GM23338 (cell line): ENCODE measurements around the gene MGME1. TPM values are rescaled to one million over a fixed set of nuclear protein-coding genes. Genes with fewer than 3 reads are reported as not detected.

ENCODE experiments used
- ATAC-seq: fragments of 200-7000 bp; cut with Tn5 transposase; 3 replicates; pipeline ENCODE4 v1.9.1; 2020
- DNase-seq: peaks from one replicate; pipeline ENCODE4 v3.0.0-alpha.2; 2015; ENCODE audit warnings: low spot score
- H2AFZ ChIP-seq: fragments of 200-600 bp; sonication (generic); 2 replicates; pipeline ENCODE4 v1.8.0; 2016; ENCODE audit warnings: antibody characterized with exemption, mild to moderate bottlenecking, moderate library complexity
- H3F3A ChIP-seq: fragments of 200-600 bp; sonication (generic); replicated peaks from 2 replicates; pipeline ENCODE4 v1.8.0; 2017; ENCODE audit warnings: antibody characterized with exemption, mixed run types, low read depth
- H3K27ac ChIP-seq: fragments of 200-600 bp; sonication (generic); 2 replicates; pipeline ENCODE4 v1.6.1; 2016; ENCODE audit warnings: low read depth
- H3K27me3 ChIP-seq: fragments of 200-600 bp; sonication (generic); 2 replicates; pipeline ENCODE4 v1.8.0; 2016; ENCODE audit warnings: mild to moderate bottlenecking, mixed run types, moderate library complexity; ENCODE audit not compliant: insufficient read depth
- H3K36me3 ChIP-seq: fragments of 200-600 bp; sonication (generic); 2 replicates; pipeline ENCODE4 v1.8.0; 2016; ENCODE audit warnings: mild to moderate bottlenecking; ENCODE audit not compliant: insufficient read depth
- H3K4me1 ChIP-seq: fragments of 200-600 bp; sonication (generic); 2 replicates; pipeline ENCODE4 v1.8.0; 2016; ENCODE audit warnings: mild to moderate bottlenecking, moderate library complexity; ENCODE audit not compliant: insufficient read depth
- H3K4me2 ChIP-seq: fragments of 200-600 bp; sonication (generic); 2 replicates; pipeline ENCODE4 v1.7.1; 2017; ENCODE audit warnings: mixed run types
- H3K4me3 ChIP-seq: fragments of 200-600 bp; sonication (generic); 2 replicates; pipeline ENCODE4 v1.6.1; 2016; ENCODE audit warnings: mixed run types
- H3K79me2 ChIP-seq: fragments of 200-600 bp; sonication (generic); replicated peaks from 2 replicates; pipeline ENCODE4 v1.8.0; 2017; ENCODE audit warnings: mild to moderate bottlenecking; ENCODE audit not compliant: insufficient read depth
- H3K9me2 ChIP-seq: fragments of 200-600 bp; sonication (generic); 2 replicates; pipeline ENCODE4 v1.8.0; 2017; ENCODE audit not compliant: insufficient read depth
- H4K20me1 ChIP-seq: fragments of 200-600 bp; sonication (generic); replicated peaks from 2 replicates; pipeline ENCODE4 v1.8.0; 2017; ENCODE audit warnings: mild to moderate bottlenecking; ENCODE audit not compliant: insufficient read depth
- H3K27ac Mint-ChIP-seq: 2 replicates; pipeline ENCODE4 v1.8.0; 2020; ENCODE audit warnings: inconsistent platforms, mild to moderate bottlenecking, moderate library complexity, mixed read lengths
- H3K27me3 Mint-ChIP-seq: 3 replicates; pipeline ENCODE4 v1.8.0; 2022; ENCODE audit warnings: low read depth, mild to moderate bottlenecking, moderate library complexity, mixed read lengths, inconsistent platforms; ENCODE audit not compliant: insufficient read depth, poor library complexity
- H3K36me3 Mint-ChIP-seq: 3 replicates; pipeline ENCODE4 v1.8.0; 2021; ENCODE audit warnings: low read depth, mild to moderate bottlenecking, inconsistent platforms, moderate library complexity, mixed read lengths
- H3K4me1 Mint-ChIP-seq: 3 replicates; pipeline ENCODE4 v1.8.0; 2020; ENCODE audit warnings: mild to moderate bottlenecking, inconsistent platforms, mixed read lengths
- H3K4me3 Mint-ChIP-seq: 3 replicates; pipeline ENCODE4 v1.8.0; 2021; ENCODE audit warnings: moderate library complexity, mild to moderate bottlenecking, inconsistent platforms, mixed read lengths
- H3K9me3 Mint-ChIP-seq: 3 replicates; pipeline ENCODE4 v1.8.0; 2020; ENCODE audit warnings: moderate library complexity, mild to moderate bottlenecking, inconsistent platforms, mixed read lengths
- CREB1 ChIP-seq: fragments of 250-450 bp; sonication (Bioruptor Pico); IDR thresholded peaks from 2 replicates; pipeline ENCODE4 v1.5.0; 2020; ENCODE audit warnings: low read depth, mild to moderate bottlenecking, moderate library complexity
- CTCF ChIP-seq, 2 experiments: fragments of 200-600 bp in 1 of 2; sonication (generic) in 1 of 2; conservative IDR thresholded peaks; 2 replicates each; pipeline versions ENCODE4 v1.5.1 to v1.6.1; 2016 to 2017; ENCODE audit warnings: antibody characterized with exemption in 2 of 2, low read depth in 2 of 2, mild to moderate bottlenecking in 2 of 2, moderate library complexity in 1 of 2
- ETS1 ChIP-seq: IDR thresholded peaks from 2 replicates; pipeline ENCODE4 v1.6.1; 2016; ENCODE audit warnings: antibody characterized with exemption
- NANOG ChIP-seq: IDR thresholded peaks from 2 replicates; pipeline ENCODE4 v1.6.1; 2016; ENCODE audit warnings: antibody characterized with exemption, borderline replicate concordance
- POLR2AphosphoS5 ChIP-seq: IDR thresholded peaks from 2 replicates; pipeline ENCODE4 v1.6.1; 2016; ENCODE audit warnings: antibody characterized with exemption, low read depth
- STAT1 ChIP-seq: IDR thresholded peaks from one replicate; pipeline ENCODE4 v1.6.1; 2016; ENCODE audit warnings: antibody characterized with exemption; ENCODE audit not compliant: unreplicated experiment
- ZNF462 ChIP-seq: fragments of 250-450 bp; sonication (Bioruptor Pico); IDR thresholded peaks from 2 replicates; pipeline ENCODE4 v1.5.0; 2020; ENCODE audit warnings: mild to moderate bottlenecking, moderate library complexity
- polyA plus RNA-seq: library from polyadenylated mRNA; unstranded; fragments of >200 nt; fragmentation: Nextera tagmentation; extraction: Ambion mirVana; gene quantifications from 2 replicates; pipeline ENCODE4 v1.2.1, GENCODE V29; 2016
- total RNA-seq: library from RNA; depleted of rRNA; stranded (reverse); fragments of >200 nt; shearing (Covaris generic); gene quantifications from 2 replicates; pipeline ENCODE4 v1.2.3, GENCODE V29; 2014

The MGME1 gene
- total and polyA plus RNA-seq, 2 experiments from 2014 or later = 43.1 to 56.9 TPM

GRCh38 chr20:17985388-17986018 is 16.7 kb downstream of the MGME1 start (continued):
- TF ChIP-seq ZNF462 (CRISPR knock-in tag) (no peak), CREB1 (no peak), NANOG (no peak), POLR2AphosphoS5 (no peak), ETS1 (no peak), STAT1 (no peak)

- Histone ChIP-seq H3K4me2 (no peak overlapping the region), H3F3A (0 out of 2 replicates have a peak, but pooled peaks cover 6% of the 10 kb centered on the region), H3K79me2 (peaks cover 58% of the 10 kb centered on the region), H3K4me1 (peaks cover 20% of the 10 kb centered on the region), H2AFZ (no peak overlapping the region), H3K36me3 (peaks cover 26% of the 10 kb centered on the region; the same call in 1 of the 2 replicates), H3K9me2 (no peaks in the 10 kb centered on the region), H3K27ac (peak overlapping the region; percentile 36; the same call in 1 of the 2 replicates), H4K20me1 (peaks cover 18% of the 10 kb centered on the region), H3K27me3 (no peaks in the 10 kb centered on the region), H3K4me3 (no peak overlapping the region)
- Mint-ChIP-seq H3K4me1 (peaks cover 12% of the 10 kb centered on the region), H3K9me3 (no peaks in the 10 kb centered on the region), H3K27ac (no peak overlapping the region), H3K36me3 (peaks cover 38% of the 10 kb centered on the region), H3K27me3 (no peaks in the 10 kb centered on the region), H3K4me3 (no peak overlapping the region)
- DNase-seq (no peak), ATAC-seq (no peak)
- TF ChIP-seq CTCF (conservative IDR thresholded peaks at IDR 0.05; ENCODE audit: low read depth in 2 of 2) = no peak
Measured at GRCh38 chr20:17987988-17988387, 19.2 kb downstream of the MGME1 start.
